H9 (cell line): ENCODE measurements around the gene CCDC142. TPM values are rescaled to one million over a fixed set of nuclear protein-coding genes. Genes with fewer than 3 reads are reported as not detected.

ENCODE experiments used
- DNase-seq: peaks from one replicate; pipeline ENCODE4 v3.0.0-alpha.2; 2017
- H2AFZ ChIP-seq: one replicate; pipeline ENCODE4 v1.6.1; 2013; ENCODE audit warnings: mild to moderate bottlenecking, low read length, control low read depth, moderate library complexity
- H2AK5ac ChIP-seq: 2 replicates; pipeline ENCODE4 v1.6.1; 2013; ENCODE audit warnings: low read length, control low read depth, mixed read lengths; ENCODE audit not compliant: insufficient read length
- H2BK120ac ChIP-seq: one replicate; pipeline ENCODE4 v1.6.1; 2013; ENCODE audit warnings: low read depth, mild to moderate bottlenecking, low read length, control low read depth, inconsistent platforms; ENCODE audit not compliant: poor library complexity, severe bottlenecking
- H2BK12ac ChIP-seq: 2 replicates; pipeline ENCODE4 v1.6.1; 2013; ENCODE audit warnings: low read length, control low read depth, mixed read lengths, low read depth; ENCODE audit not compliant: insufficient read length
- H2BK15ac ChIP-seq: 2 replicates; pipeline ENCODE4 v1.6.1; 2013; ENCODE audit warnings: low read depth, low read length, control low read depth
- H2BK20ac ChIP-seq: one replicate; pipeline ENCODE4 v1.6.1; 2013; ENCODE audit warnings: low read depth, mild to moderate bottlenecking, low read length, control low read depth, inconsistent platforms; ENCODE audit not compliant: poor library complexity, severe bottlenecking
- H2BK5ac ChIP-seq: 2 replicates; pipeline ENCODE4 v1.6.1; 2013; ENCODE audit warnings: low read length, control low read depth, mixed read lengths; ENCODE audit not compliant: insufficient read length
- H3K14ac ChIP-seq: 2 replicates; pipeline ENCODE4 v1.6.1; 2013; ENCODE audit warnings: low read length, control low read depth; ENCODE audit not compliant: insufficient read depth
- H3K18ac ChIP-seq: 2 replicates; pipeline ENCODE4 v1.6.1; 2013; ENCODE audit warnings: low read depth, mild to moderate bottlenecking, mixed read lengths, low read length, control low read depth; ENCODE audit not compliant: insufficient read length
- H3K23ac ChIP-seq: 2 replicates; pipeline ENCODE4 v1.6.1; 2013; ENCODE audit warnings: low read length, control low read depth, mixed read lengths, low read depth; ENCODE audit not compliant: insufficient read length
- H3K23me2 ChIP-seq: 2 replicates; pipeline ENCODE4 v1.6.1; 2013; ENCODE audit warnings: low read depth, mild to moderate bottlenecking, mixed read lengths, low read length, control low read depth; ENCODE audit not compliant: insufficient read length, poor library complexity, severe bottlenecking
- H3K27ac ChIP-seq: 2 replicates; pipeline ENCODE4 v1.5.1; 2013; ENCODE audit warnings: low read length, control low read depth, mixed read lengths, low read depth; ENCODE audit not compliant: insufficient read length
- H3K27me3 ChIP-seq: 2 replicates; pipeline ENCODE4 v1.6.1; 2013; ENCODE audit warnings: low read length, control low read depth, inconsistent platforms; ENCODE audit not compliant: insufficient read depth
- H3K4ac ChIP-seq: 2 replicates; pipeline ENCODE4 v1.6.1; 2013; ENCODE audit warnings: low read depth, mild to moderate bottlenecking, control low read depth, inconsistent platforms, low read length, moderate library complexity
- H3K4me1 ChIP-seq: 2 replicates; pipeline ENCODE4 v1.6.1; 2013; ENCODE audit warnings: low read length, control low read depth, inconsistent platforms; ENCODE audit not compliant: insufficient read depth
- H3K4me2 ChIP-seq: 2 replicates; pipeline ENCODE4 v1.6.1; 2013; ENCODE audit warnings: low read length, control low read depth, mixed read lengths; ENCODE audit not compliant: insufficient read length, insufficient read depth
- H3K56ac ChIP-seq: 2 replicates; pipeline ENCODE4 v1.6.1; 2013; ENCODE audit warnings: low read depth, mild to moderate bottlenecking, mixed read lengths, low read length, control low read depth; ENCODE audit not compliant: insufficient read length
- H3K79me1 ChIP-seq: 2 replicates; pipeline ENCODE4 v1.6.1; 2013; ENCODE audit warnings: low read depth, mild to moderate bottlenecking, moderate library complexity, low read length, control low read depth, inconsistent platforms; ENCODE audit not compliant: insufficient read depth, poor library complexity, severe bottlenecking
- H3K79me2 ChIP-seq: 2 replicates; pipeline ENCODE4 v1.6.1; 2013; ENCODE audit warnings: low read length, control low read depth, inconsistent platforms; ENCODE audit not compliant: insufficient read depth
- H3K9ac ChIP-seq: 2 replicates; pipeline ENCODE4 v1.6.1; 2013; ENCODE audit warnings: low read length, control low read depth, mixed read lengths; ENCODE audit not compliant: insufficient read length; ENCODE audit errors: extremely low read depth
- H3K9me3 ChIP-seq: one replicate; pipeline ENCODE4 v1.6.1; 2013; ENCODE audit warnings: low read depth, low read length, inconsistent platforms; ENCODE audit not compliant: control insufficient read depth
- H3T11ph ChIP-seq: one replicate; pipeline ENCODE4 v1.6.1; 2013; ENCODE audit warnings: mild to moderate bottlenecking, low read length, control low read depth, inconsistent platforms
- H4K20me1 ChIP-seq: one replicate; pipeline ENCODE4 v1.6.1; 2013; ENCODE audit not compliant: control insufficient read depth, insufficient read length, insufficient read depth
- H4K5ac ChIP-seq: 2 replicates; pipeline ENCODE4 v1.6.1; 2013; ENCODE audit warnings: low read depth, mild to moderate bottlenecking, mixed read lengths, low read length, control low read depth; ENCODE audit not compliant: insufficient read length
- H4K8ac ChIP-seq: replicated peaks from 2 replicates; pipeline ENCODE4 v1.6.1; 2013; ENCODE audit warnings: low read length, control low read depth, mixed read lengths, low read depth; ENCODE audit not compliant: insufficient read length
- H4K91ac ChIP-seq: 2 replicates; pipeline ENCODE4 v1.6.1; 2013; ENCODE audit warnings: low read depth, mild to moderate bottlenecking, moderate library complexity, mixed read lengths, low read length, control low read depth; ENCODE audit not compliant: insufficient read length
- H3K27ac Mint-ChIP-seq, 3 experiments: 2 replicates in 2 of 3; 3 replicates in 1 of 3; pipeline ENCODE4 v1.8.0; 2020 to 2021; ENCODE audit warnings: mixed read lengths in 3 of 3, mild to moderate bottlenecking in 1 of 3, moderate library complexity in 1 of 3
- H3K27me3 Mint-ChIP-seq: 2 replicates; pipeline ENCODE4 v1.8.0; 2021; ENCODE audit warnings: low read depth, mild to moderate bottlenecking, moderate library complexity, mixed read lengths
- H3K36me3 Mint-ChIP-seq, 3 experiments: 2 replicates in 2 of 3; 3 replicates in 1 of 3; pipeline ENCODE4 v1.8.0; 2020 to 2021; ENCODE audit warnings: low read depth in 3 of 3, mixed read lengths in 3 of 3; ENCODE audit not compliant: insufficient read depth in 1 of 3
- H3K4me1 Mint-ChIP-seq, 2 experiments: 2 replicates each; pipeline ENCODE4 v1.8.0; 2020; ENCODE audit warnings: mixed read lengths in 2 of 2
- H3K4me3 Mint-ChIP-seq, 2 experiments: 2 replicates in 1 of 2; 3 replicates in 1 of 2; pipeline ENCODE4 v1.8.0; 2020 to 2021; ENCODE audit warnings: mild to moderate bottlenecking in 2 of 2, mixed read lengths in 2 of 2, moderate library complexity in 1 of 2
- H3K9me3 Mint-ChIP-seq, 2 experiments: 2 replicates in 1 of 2; 3 replicates in 1 of 2; pipeline ENCODE4 v1.8.0; 2020; ENCODE audit warnings: mild to moderate bottlenecking in 2 of 2, mixed read lengths in 2 of 2, moderate library complexity in 1 of 2
- WGBS: extraction: QIAGEN DNeasy Blood & Tissue Kit; methylation state at CpG from one replicate; pipeline ENCODE4 v1.1.7; 2013; ENCODE audit warnings: missing lambda C conversion rate, low lambda C conversion rate, mixed read lengths; ENCODE audit not compliant: insufficient read length; ENCODE audit errors: extremely low coverage; 5-methylcytosine and 5-hydroxymethylcytosine counted together
- total RNA-seq: library from RNA; stranded (reverse); gene quantifications from 2 replicates; pipeline ENCODE4 v1.2.1, GENCODE V29; 2021
- TF ChIP-seq, protein P1 (sequence below): fragments of 200-600 bp; sonication (generic); conservative IDR thresholded peaks from 3 replicates; pipeline ENCODE4 v1.8.0; 2021; ENCODE audit warnings: antibody characterized with exemption, mild to moderate bottlenecking

Gene CCDC142
- total RNA-seq, 1 experiment from 2014 or later: 21.5 TPM

DNA sequence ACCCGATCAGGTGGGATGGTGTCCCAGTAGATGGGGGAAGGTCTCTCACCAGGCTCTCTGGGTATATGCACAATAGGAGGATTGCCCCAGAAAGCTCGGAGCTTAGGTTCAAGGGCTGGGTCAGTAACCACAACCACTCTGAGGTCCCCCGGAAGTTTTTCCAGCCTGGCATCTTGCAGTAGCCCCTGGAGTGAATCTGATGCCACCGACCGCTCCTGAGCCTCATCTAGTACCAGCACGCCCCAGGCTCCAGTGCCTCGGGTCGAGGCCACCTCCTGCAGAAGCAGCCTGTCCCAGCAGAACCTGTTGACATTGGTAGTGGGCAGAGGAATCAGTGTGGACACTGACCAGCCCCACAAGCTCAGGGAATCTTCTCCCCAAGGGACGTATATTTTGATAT, 41.2 kb upstream of the CCDC142 start:
- DNase-seq: no peak
- no peak overlapping the region for H4K5ac ChIP-seq
- WGBS: no CpG with 5 or more reads among the region's 9 CpGs
- Mint-ChIP-seq H3K27me3 (peaks cover 45% of the 10 kb centered on the region), H3K4me3 (no peak overlapping the region; a peak in 1 of 5 replicates), H3K27ac (no peak overlapping the region), H3K9me3 (no peaks in the 10 kb centered on the region; a peak in 1 of 5 replicates), H3K4me1 (peaks cover 11 to 14% of the 10 kb centered on the region in 2 experiments), H3K36me3 (peaks cover 23 to 30% (median 30%) of the 10 kb centered on the region in 3 experiments)
- peaks cover 4% of the 10 kb centered on the region; the same call in 1 of the 2 replicates for H3K4me1 ChIP-seq
- no peak overlapping the region for H2BK120ac ChIP-seq
- no peak overlapping the region for H2AK5ac ChIP-seq
- no peak overlapping the region for H2AFZ ChIP-seq
- H3T11ph ChIP-seq: no peak overlapping the region
- H3K56ac ChIP-seq: no peak overlapping the region
- H3K18ac ChIP-seq: no peak overlapping the region
- no peak overlapping the region for H3K27ac ChIP-seq
- no peak overlapping the region for H4K91ac ChIP-seq
- no peak overlapping the region for H2BK5ac ChIP-seq
- H3K23me2 ChIP-seq: peaks cover 6% of the 10 kb centered on the region
- no peak overlapping the region for H3K4me2 ChIP-seq
- H3K14ac ChIP-seq: no peak overlapping the region
- no peak overlapping the region for H2BK20ac ChIP-seq
- H2BK12ac ChIP-seq: no peak overlapping the region
- H3K27me3 ChIP-seq: peaks cover 12% of the 10 kb centered on the region; the same call in 1 of the 2 replicates
- no peak overlapping the region for H4K8ac ChIP-seq
- no peak overlapping the region for H3K4ac ChIP-seq
- H3K79me2 ChIP-seq: peaks cover 4% of the 10 kb centered on the region; the same call in 1 of the 2 replicates
- H3K79me1 ChIP-seq: peaks cover 4% of the 10 kb centered on the region
- no peak overlapping the region for H2BK15ac ChIP-seq
- no peaks in the 10 kb centered on the region for H4K20me1 ChIP-seq
- TF ChIP-seq, protein P1, sequence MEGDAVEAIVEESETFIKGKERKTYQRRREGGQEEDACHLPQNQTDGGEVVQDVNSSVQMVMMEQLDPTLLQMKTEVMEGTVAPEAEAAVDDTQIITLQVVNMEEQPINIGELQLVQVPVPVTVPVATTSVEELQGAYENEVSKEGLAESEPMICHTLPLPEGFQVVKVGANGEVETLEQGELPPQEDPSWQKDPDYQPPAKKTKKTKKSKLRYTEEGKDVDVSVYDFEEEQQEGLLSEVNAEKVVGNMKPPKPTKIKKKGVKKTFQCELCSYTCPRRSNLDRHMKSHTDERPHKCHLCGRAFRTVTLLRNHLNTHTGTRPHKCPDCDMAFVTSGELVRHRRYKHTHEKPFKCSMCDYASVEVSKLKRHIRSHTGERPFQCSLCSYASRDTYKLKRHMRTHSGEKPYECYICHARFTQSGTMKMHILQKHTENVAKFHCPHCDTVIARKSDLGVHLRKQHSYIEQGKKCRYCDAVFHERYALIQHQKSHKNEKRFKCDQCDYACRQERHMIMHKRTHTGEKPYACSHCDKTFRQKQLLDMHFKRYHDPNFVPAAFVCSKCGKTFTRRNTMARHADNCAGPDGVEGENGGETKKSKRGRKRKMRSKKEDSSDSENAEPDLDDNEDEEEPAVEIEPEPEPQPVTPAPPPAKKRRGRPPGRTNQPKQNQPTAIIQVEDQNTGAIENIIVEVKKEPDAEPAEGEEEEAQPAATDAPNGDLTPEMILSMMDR: no peak
- no peak overlapping the region for H3K23ac ChIP-seq
- H3K9ac ChIP-seq: no peak overlapping the region
- no peaks in the 10 kb centered on the region for H3K9me3 ChIP-seq
